LNCaP clone FGC (cell line): ENCODE data around the gene GTF2H4.
"Not testable (repeated sequence)": the region's sequence is repeated elsewhere in the genome, so short reads cannot be mapped to it uniquely, and the experiment has no call there.

Experiments
- DNase-seq: peaks from one replicate; pipeline ENCODE4 v3.0.0-alpha.2; 2011; ENCODE audit warnings: low read depth
- H3K4me3 ChIP-seq: 2 replicates; pipeline ENCODE4 v1.5.1; 2011; ENCODE audit warnings: mild to moderate bottlenecking, low read depth, low read length, control low read depth
- TF ChIP-seq, protein P1 (sequence below): IDR thresholded peaks from 2 replicates; pipeline ENCODE4 v1.5.1; 2012; ENCODE audit warnings: mild to moderate bottlenecking; ENCODE audit not compliant: control insufficient read depth, insufficient read depth; ENCODE audit errors: extremely low read depth

The GTF2H4 gene

GRCh38 chr6:30897882-30898281 is 10.1 kb upstream of the GTF2H4 start:
- no peak for DNase-seq
- TF ChIP-seq, protein P1, sequence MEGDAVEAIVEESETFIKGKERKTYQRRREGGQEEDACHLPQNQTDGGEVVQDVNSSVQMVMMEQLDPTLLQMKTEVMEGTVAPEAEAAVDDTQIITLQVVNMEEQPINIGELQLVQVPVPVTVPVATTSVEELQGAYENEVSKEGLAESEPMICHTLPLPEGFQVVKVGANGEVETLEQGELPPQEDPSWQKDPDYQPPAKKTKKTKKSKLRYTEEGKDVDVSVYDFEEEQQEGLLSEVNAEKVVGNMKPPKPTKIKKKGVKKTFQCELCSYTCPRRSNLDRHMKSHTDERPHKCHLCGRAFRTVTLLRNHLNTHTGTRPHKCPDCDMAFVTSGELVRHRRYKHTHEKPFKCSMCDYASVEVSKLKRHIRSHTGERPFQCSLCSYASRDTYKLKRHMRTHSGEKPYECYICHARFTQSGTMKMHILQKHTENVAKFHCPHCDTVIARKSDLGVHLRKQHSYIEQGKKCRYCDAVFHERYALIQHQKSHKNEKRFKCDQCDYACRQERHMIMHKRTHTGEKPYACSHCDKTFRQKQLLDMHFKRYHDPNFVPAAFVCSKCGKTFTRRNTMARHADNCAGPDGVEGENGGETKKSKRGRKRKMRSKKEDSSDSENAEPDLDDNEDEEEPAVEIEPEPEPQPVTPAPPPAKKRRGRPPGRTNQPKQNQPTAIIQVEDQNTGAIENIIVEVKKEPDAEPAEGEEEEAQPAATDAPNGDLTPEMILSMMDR = no peak
- H3K4me3 ChIP-seq = no peak overlapping the region

GRCh38 chr6:30898750-30899360 is 9.2 kb upstream of the GTF2H4 start:
- H3K4me3 ChIP-seq = no peak overlapping the region
- TF ChIP-seq, protein P1 = no peak
- no peak for DNase-seq

DNA sequence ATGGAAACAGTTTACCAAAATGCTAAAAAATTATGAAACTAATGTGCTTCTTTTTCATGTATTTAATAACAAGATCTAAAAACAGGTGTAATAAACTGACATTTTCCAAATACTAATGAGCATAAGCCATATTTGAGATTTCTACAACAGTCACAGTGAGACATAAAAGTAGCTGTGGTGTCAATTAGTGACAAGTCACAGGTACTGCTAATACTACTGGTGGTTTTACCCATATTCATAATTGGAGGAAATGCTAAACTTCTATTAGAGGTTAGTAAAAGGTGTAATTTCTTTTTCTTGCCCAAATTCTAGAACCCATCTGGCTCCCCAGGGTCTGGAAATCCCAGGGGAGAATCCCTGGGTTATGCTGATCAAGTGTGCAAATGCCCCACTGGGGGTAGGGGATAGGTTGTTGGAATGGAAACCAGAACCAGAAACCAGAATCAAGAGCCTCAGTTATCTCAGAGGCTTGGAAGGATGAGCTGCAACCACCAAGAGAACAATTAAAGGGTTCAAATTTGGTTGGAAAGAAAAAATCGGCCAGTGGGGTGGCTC is 7.1 kb upstream of the GTF2H4 start:
- TF ChIP-seq, protein P1 = no peak
- DNase-seq = no peak
- H3K4me3 ChIP-seq = no peak overlapping the region

- TF ChIP-seq, protein P1 = no peak
- DNase-seq = no peak
- H3K4me3 ChIP-seq = no peak overlapping the region
Observed at GRCh38 chr6:30901436-30901835, 6.6 kb upstream of the GTF2H4 start.

DNA sequence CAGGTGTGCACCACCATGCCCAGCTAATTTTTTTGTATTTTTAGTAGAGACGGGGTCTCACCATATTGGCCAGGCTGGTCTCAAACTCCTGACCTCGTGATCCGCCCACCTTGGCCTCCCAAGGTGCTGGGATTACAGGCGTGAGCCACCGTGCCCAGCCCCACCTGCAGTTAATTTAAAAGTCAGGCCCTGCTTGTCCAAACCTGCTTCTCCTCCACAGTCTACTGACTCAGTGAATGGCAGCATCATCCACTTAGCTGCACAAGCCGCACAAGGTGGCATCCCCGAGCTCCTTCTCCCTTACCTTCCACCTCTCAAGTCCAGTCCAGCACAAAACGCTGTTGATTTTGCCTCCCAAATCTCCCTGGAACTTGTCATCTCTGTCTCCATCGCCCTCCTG is 5.8 kb upstream of the GTF2H4 start:
- H3K4me3 ChIP-seq, DNase-seq: not testable (repeated sequence)

DNA sequence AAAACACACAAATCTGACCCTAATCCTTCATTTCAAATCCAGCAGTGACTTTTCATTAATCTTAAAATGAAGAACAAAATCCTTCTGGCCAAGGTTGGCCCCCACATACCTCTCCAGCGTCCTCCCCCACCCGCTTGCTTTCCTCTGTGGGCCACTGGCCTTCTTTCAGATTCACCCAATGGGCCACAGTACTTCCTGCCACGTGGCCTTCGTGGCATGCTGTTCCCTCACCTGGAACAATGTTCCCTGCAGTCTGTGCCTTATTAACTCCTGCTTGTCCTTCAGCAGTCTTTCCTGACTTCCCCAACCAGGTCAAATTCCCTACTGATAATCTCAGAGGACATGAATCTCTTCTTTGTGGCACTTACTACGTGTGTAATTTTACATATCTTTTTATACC is 5.3 kb upstream of the GTF2H4 start:
- H3K4me3 ChIP-seq = no peak overlapping the region

DNA sequence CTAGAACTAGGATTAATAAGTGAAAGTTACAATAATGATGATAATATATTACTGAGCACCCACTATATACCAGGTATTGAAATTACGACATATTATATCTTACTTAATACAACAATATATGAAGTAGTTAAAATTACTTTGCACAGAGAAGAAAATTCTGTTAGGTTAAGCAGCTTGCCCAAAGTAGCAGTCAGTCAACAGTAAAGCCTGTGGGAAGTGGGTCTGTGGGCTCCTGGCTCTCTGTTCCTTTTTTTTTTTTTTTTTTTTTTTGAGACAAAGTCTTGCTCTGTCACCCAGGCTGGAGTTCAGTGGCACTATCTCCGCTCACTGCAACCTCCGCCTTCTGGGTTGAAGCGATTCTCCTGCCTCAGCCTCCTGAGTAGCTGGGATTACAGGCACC is 4.8 kb upstream of the GTF2H4 start:
- TF ChIP-seq, protein P1 = no peak
- DNase-seq = no peak
- H3K4me3 ChIP-seq = no peak overlapping the region

More for the DNA sequence above, 5.3 kb upstream of the GTF2H4 start:
- TF ChIP-seq, protein P1 = no peak
- no peak for DNase-seq

GRCh38 chr6:30907290-30907757 is 683 bp upstream of the GTF2H4 start:
- peak overlapping the region; percentile 92 for H3K4me3 ChIP-seq
- not testable (repeated sequence) for DNase-seq
